H9 (cell line): ENCODE results near the gene ANKIB1. TPM values are rescaled to one million over a fixed set of nuclear protein-coding genes. Genes with fewer than 3 reads are reported as not detected.

Experiments
- DNase-seq: peaks from one replicate; pipeline ENCODE4 v3.0.0-alpha.2; 2017
- H2AFZ ChIP-seq: one replicate; pipeline ENCODE4 v1.6.1; 2013; ENCODE audit warnings: mild to moderate bottlenecking, low read length, control low read depth, moderate library complexity
- H2AK5ac ChIP-seq: 2 replicates; pipeline ENCODE4 v1.6.1; 2013; ENCODE audit warnings: low read length, control low read depth, mixed read lengths; ENCODE audit not compliant: insufficient read length
- H2BK120ac ChIP-seq: one replicate; pipeline ENCODE4 v1.6.1; 2013; ENCODE audit warnings: low read depth, mild to moderate bottlenecking, low read length, control low read depth, inconsistent platforms; ENCODE audit not compliant: poor library complexity, severe bottlenecking
- H2BK12ac ChIP-seq: 2 replicates; pipeline ENCODE4 v1.6.1; 2013; ENCODE audit warnings: low read length, control low read depth, mixed read lengths, low read depth; ENCODE audit not compliant: insufficient read length
- H2BK15ac ChIP-seq: 2 replicates; pipeline ENCODE4 v1.6.1; 2013; ENCODE audit warnings: low read depth, low read length, control low read depth
- H2BK20ac ChIP-seq: one replicate; pipeline ENCODE4 v1.6.1; 2013; ENCODE audit warnings: low read depth, mild to moderate bottlenecking, low read length, control low read depth, inconsistent platforms; ENCODE audit not compliant: poor library complexity, severe bottlenecking
- H2BK5ac ChIP-seq: 2 replicates; pipeline ENCODE4 v1.6.1; 2013; ENCODE audit warnings: low read length, control low read depth, mixed read lengths; ENCODE audit not compliant: insufficient read length
- H3K14ac ChIP-seq: 2 replicates; pipeline ENCODE4 v1.6.1; 2013; ENCODE audit warnings: low read length, control low read depth; ENCODE audit not compliant: insufficient read depth
- H3K18ac ChIP-seq: 2 replicates; pipeline ENCODE4 v1.6.1; 2013; ENCODE audit warnings: low read depth, mild to moderate bottlenecking, mixed read lengths, low read length, control low read depth; ENCODE audit not compliant: insufficient read length
- H3K23ac ChIP-seq: 2 replicates; pipeline ENCODE4 v1.6.1; 2013; ENCODE audit warnings: low read length, control low read depth, mixed read lengths, low read depth; ENCODE audit not compliant: insufficient read length
- H3K23me2 ChIP-seq: 2 replicates; pipeline ENCODE4 v1.6.1; 2013; ENCODE audit warnings: low read depth, mild to moderate bottlenecking, mixed read lengths, low read length, control low read depth; ENCODE audit not compliant: insufficient read length, poor library complexity, severe bottlenecking
- H3K27ac ChIP-seq: 2 replicates; pipeline ENCODE4 v1.5.1; 2013; ENCODE audit warnings: low read length, control low read depth, mixed read lengths, low read depth; ENCODE audit not compliant: insufficient read length
- H3K27me3 ChIP-seq: 2 replicates; pipeline ENCODE4 v1.6.1; 2013; ENCODE audit warnings: low read length, control low read depth, inconsistent platforms; ENCODE audit not compliant: insufficient read depth
- H3K4ac ChIP-seq: 2 replicates; pipeline ENCODE4 v1.6.1; 2013; ENCODE audit warnings: low read depth, mild to moderate bottlenecking, control low read depth, inconsistent platforms, low read length, moderate library complexity
- H3K4me1 ChIP-seq: 2 replicates; pipeline ENCODE4 v1.6.1; 2013; ENCODE audit warnings: low read length, control low read depth, inconsistent platforms; ENCODE audit not compliant: insufficient read depth
- H3K4me2 ChIP-seq: 2 replicates; pipeline ENCODE4 v1.6.1; 2013; ENCODE audit warnings: low read length, control low read depth, mixed read lengths; ENCODE audit not compliant: insufficient read length, insufficient read depth
- H3K56ac ChIP-seq: 2 replicates; pipeline ENCODE4 v1.6.1; 2013; ENCODE audit warnings: low read depth, mild to moderate bottlenecking, mixed read lengths, low read length, control low read depth; ENCODE audit not compliant: insufficient read length
- H3K79me1 ChIP-seq: 2 replicates; pipeline ENCODE4 v1.6.1; 2013; ENCODE audit warnings: low read depth, mild to moderate bottlenecking, moderate library complexity, low read length, control low read depth, inconsistent platforms; ENCODE audit not compliant: insufficient read depth, poor library complexity, severe bottlenecking
- H3K79me2 ChIP-seq: 2 replicates; pipeline ENCODE4 v1.6.1; 2013; ENCODE audit warnings: low read length, control low read depth, inconsistent platforms; ENCODE audit not compliant: insufficient read depth
- H3K9ac ChIP-seq: 2 replicates; pipeline ENCODE4 v1.6.1; 2013; ENCODE audit warnings: low read length, control low read depth, mixed read lengths; ENCODE audit not compliant: insufficient read length; ENCODE audit errors: extremely low read depth
- H3K9me3 ChIP-seq: one replicate; pipeline ENCODE4 v1.6.1; 2013; ENCODE audit warnings: low read depth, low read length, inconsistent platforms; ENCODE audit not compliant: control insufficient read depth
- H3T11ph ChIP-seq: one replicate; pipeline ENCODE4 v1.6.1; 2013; ENCODE audit warnings: mild to moderate bottlenecking, low read length, control low read depth, inconsistent platforms
- H4K20me1 ChIP-seq: one replicate; pipeline ENCODE4 v1.6.1; 2013; ENCODE audit not compliant: control insufficient read depth, insufficient read length, insufficient read depth
- H4K5ac ChIP-seq: 2 replicates; pipeline ENCODE4 v1.6.1; 2013; ENCODE audit warnings: low read depth, mild to moderate bottlenecking, mixed read lengths, low read length, control low read depth; ENCODE audit not compliant: insufficient read length
- H4K8ac ChIP-seq: replicated peaks from 2 replicates; pipeline ENCODE4 v1.6.1; 2013; ENCODE audit warnings: low read length, control low read depth, mixed read lengths, low read depth; ENCODE audit not compliant: insufficient read length
- H4K91ac ChIP-seq: 2 replicates; pipeline ENCODE4 v1.6.1; 2013; ENCODE audit warnings: low read depth, mild to moderate bottlenecking, moderate library complexity, mixed read lengths, low read length, control low read depth; ENCODE audit not compliant: insufficient read length
- H3K27ac Mint-ChIP-seq, 3 experiments: 2 replicates in 2 of 3; 3 replicates in 1 of 3; pipeline ENCODE4 v1.8.0; 2020 to 2021; ENCODE audit warnings: mixed read lengths in 3 of 3, mild to moderate bottlenecking in 1 of 3, moderate library complexity in 1 of 3
- H3K27me3 Mint-ChIP-seq: 2 replicates; pipeline ENCODE4 v1.8.0; 2021; ENCODE audit warnings: low read depth, mild to moderate bottlenecking, moderate library complexity, mixed read lengths
- H3K36me3 Mint-ChIP-seq, 3 experiments: 2 replicates in 2 of 3; 3 replicates in 1 of 3; pipeline ENCODE4 v1.8.0; 2020 to 2021; ENCODE audit warnings: low read depth in 3 of 3, mixed read lengths in 3 of 3; ENCODE audit not compliant: insufficient read depth in 1 of 3
- H3K4me1 Mint-ChIP-seq, 2 experiments: 2 replicates each; pipeline ENCODE4 v1.8.0; 2020; ENCODE audit warnings: mixed read lengths in 2 of 2
- H3K4me3 Mint-ChIP-seq, 2 experiments: 2 replicates in 1 of 2; 3 replicates in 1 of 2; pipeline ENCODE4 v1.8.0; 2020 to 2021; ENCODE audit warnings: mild to moderate bottlenecking in 2 of 2, mixed read lengths in 2 of 2, moderate library complexity in 1 of 2
- H3K9me3 Mint-ChIP-seq, 2 experiments: 2 replicates in 1 of 2; 3 replicates in 1 of 2; pipeline ENCODE4 v1.8.0; 2020; ENCODE audit warnings: mild to moderate bottlenecking in 2 of 2, mixed read lengths in 2 of 2, moderate library complexity in 1 of 2
- WGBS: extraction: QIAGEN DNeasy Blood & Tissue Kit; methylation state at CpG from one replicate; pipeline ENCODE4 v1.1.7; 2013; ENCODE audit warnings: missing lambda C conversion rate, low lambda C conversion rate, mixed read lengths; ENCODE audit not compliant: insufficient read length; ENCODE audit errors: extremely low coverage; 5-methylcytosine and 5-hydroxymethylcytosine counted together
- total RNA-seq: library from RNA; stranded (reverse); gene quantifications from 2 replicates; pipeline ENCODE4 v1.2.1, GENCODE V29; 2021
- TF ChIP-seq, protein P1 (sequence below): fragments of 200-600 bp; sonication (generic); conservative IDR thresholded peaks from 3 replicates; pipeline ENCODE4 v1.8.0; 2021; ENCODE audit warnings: antibody characterized with exemption, mild to moderate bottlenecking

ANKIB1 gene
- total RNA-seq, 1 experiment from 2014 or later = 42.0 TPM

DNA sequence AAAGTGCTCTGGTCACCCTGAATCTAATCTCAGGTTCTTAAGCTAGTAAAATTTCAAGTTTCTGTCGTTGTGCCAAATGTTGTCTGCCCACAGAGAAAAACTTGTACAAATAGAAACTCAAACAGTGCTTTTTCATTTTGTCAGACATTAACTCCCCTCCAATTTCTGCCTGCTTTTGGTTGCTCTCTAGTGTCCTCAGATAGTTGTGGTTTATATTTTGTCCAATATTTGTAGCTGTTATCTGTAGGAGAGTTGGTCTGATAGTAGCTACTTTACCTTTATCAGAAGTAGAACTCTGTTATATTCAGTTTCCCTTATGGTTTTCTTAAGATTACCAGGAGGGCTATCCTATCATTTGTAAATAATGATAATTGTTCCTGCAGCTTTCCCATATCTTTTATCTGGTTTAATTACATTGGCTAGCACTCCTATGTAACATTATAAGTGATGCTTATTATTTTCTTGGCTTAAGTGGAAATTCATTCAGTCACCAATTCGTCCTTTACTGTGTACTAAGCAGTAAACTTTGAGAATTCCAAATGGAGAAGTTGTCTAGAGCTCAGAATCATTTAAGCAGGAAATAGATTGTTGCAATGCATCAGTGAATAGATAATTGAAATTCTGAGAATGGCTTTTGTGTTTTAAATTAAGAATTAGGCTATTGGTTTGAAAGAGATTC, 91.0 kb downstream of the ANKIB1 start:
- Histone ChIP-seq H2BK120ac (no peak overlapping the region), H3K9ac (no peak overlapping the region), H2BK12ac (no peak overlapping the region), H3K4me1 (no peaks in the 10 kb centered on the region), H2BK20ac (no peak overlapping the region), H3K27me3 (no peaks in the 10 kb centered on the region), H3K79me1 (no peaks in the 10 kb centered on the region), H4K8ac (no peak overlapping the region), H2BK5ac (no peak overlapping the region), H3K79me2 (no peaks in the 10 kb centered on the region), H3K4ac (no peak overlapping the region), H3K23ac (no peak overlapping the region), H2AFZ (no peak overlapping the region), H4K20me1 (no peaks in the 10 kb centered on the region), H3K9me3 (no peaks in the 10 kb centered on the region), H3K14ac (no peak overlapping the region), H4K5ac (no peak overlapping the region), H3K23me2 (no peaks in the 10 kb centered on the region), H3K56ac (no peak overlapping the region), H3K4me2 (no peak overlapping the region), H3T11ph (no peak overlapping the region), H2BK15ac (no peak overlapping the region), H3K27ac (no peak overlapping the region), H3K18ac (no peak overlapping the region), H4K91ac (no peak overlapping the region), H2AK5ac (no peak overlapping the region)
- DNase-seq = no peak
- H3K27me3 Mint-ChIP-seq = no peaks in the 10 kb centered on the region
- peaks cover 7 to 11% of the 10 kb centered on the region in 2 experiments for H3K4me1 Mint-ChIP-seq
- H3K4me3 Mint-ChIP-seq = no peak overlapping the region
- peaks cover 1 to 13% (median 4%) of the 10 kb centered on the region in 3 experiments; a peak in 4 of 7 replicates for H3K36me3 Mint-ChIP-seq
- peaks cover 0 to 5% of the 10 kb centered on the region in 2 experiments; a peak in 3 of 5 replicates for H3K9me3 Mint-ChIP-seq
- peak overlapping the region in 1 of 3 experiments; percentile 19; a peak in 3 of 7 replicates for H3K27ac Mint-ChIP-seq
- TF ChIP-seq, protein P1, sequence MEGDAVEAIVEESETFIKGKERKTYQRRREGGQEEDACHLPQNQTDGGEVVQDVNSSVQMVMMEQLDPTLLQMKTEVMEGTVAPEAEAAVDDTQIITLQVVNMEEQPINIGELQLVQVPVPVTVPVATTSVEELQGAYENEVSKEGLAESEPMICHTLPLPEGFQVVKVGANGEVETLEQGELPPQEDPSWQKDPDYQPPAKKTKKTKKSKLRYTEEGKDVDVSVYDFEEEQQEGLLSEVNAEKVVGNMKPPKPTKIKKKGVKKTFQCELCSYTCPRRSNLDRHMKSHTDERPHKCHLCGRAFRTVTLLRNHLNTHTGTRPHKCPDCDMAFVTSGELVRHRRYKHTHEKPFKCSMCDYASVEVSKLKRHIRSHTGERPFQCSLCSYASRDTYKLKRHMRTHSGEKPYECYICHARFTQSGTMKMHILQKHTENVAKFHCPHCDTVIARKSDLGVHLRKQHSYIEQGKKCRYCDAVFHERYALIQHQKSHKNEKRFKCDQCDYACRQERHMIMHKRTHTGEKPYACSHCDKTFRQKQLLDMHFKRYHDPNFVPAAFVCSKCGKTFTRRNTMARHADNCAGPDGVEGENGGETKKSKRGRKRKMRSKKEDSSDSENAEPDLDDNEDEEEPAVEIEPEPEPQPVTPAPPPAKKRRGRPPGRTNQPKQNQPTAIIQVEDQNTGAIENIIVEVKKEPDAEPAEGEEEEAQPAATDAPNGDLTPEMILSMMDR = no peak
- no CpG with 5 or more reads among the region's 2 CpGs for WGBS
